ENCODE data around the gene CYFIP1. TPM values are rescaled to one million over a fixed set of nuclear protein-coding genes. Genes with fewer than 3 reads are reported as not detected.
"Not testable (repeated sequence)": the region's sequence is repeated elsewhere in the genome, so short reads cannot be mapped to it uniquely, and the experiment has no call there.

The CYFIP1 gene
- total and polyA plus RNA-seq, 2 donors (not counting 1 experiment from before 2014, with no cell fraction given) = 59.4 to 102 TPM

DNA sequence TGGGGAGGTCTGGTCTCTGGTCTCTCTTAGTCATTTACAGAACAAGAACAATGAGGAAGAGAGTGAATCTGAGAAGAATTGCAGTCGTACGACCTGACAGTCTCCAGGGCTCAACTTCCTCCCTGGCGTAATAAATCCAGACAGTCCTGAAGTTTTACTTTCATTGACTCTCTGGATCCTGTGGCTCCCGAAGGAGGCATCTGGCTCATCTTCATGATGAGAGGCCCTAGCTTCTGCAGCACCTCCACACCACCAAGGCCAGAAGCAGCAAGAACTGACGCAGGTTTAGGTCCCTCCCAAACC, 11.8 kb upstream of the CYFIP1 start:
- Histone ChIP-seq H3K9me3 (ENCODE audit: control insufficient read depth, insufficient read depth, low read depth, low read length) (no peaks in the 10 kb centered on the region), H3K27me3 (ENCODE audit: control insufficient read depth, insufficient read depth, low read length) (no peaks in the 10 kb centered on the region), H3K4me3 (replicated peaks in 1 of 4; ENCODE audit: control extremely low read depth in 1 of 4, insufficient read depth in 1 of 4, low read depth in 3 of 4, low read length in 4 of 4) (no peak overlapping the region), H3K4me2 (ENCODE audit: extremely low read depth, insufficient read depth, low read length) (no peak overlapping the region), H3K4me1 (ENCODE audit: control insufficient read depth, extremely low read depth, insufficient read depth, low read length) (no peaks in the 10 kb centered on the region), H2AFZ (ENCODE audit: low read length) (no peak overlapping the region), H3K9ac (ENCODE audit: insufficient read depth, low read length) (no peak overlapping the region), H3K27ac (ENCODE audit: insufficient read depth, low read length) (no peak overlapping the region), H4K20me1 (ENCODE audit: control insufficient read depth, extremely low read depth, insufficient read depth, low read length) (no peaks in the 10 kb centered on the region), H3K36me3 (ENCODE audit: control insufficient read depth, insufficient read depth, low read length) (no peaks in the 10 kb centered on the region), H3K79me2 (ENCODE audit: control insufficient read depth, insufficient read depth, low read length) (no peaks in the 10 kb centered on the region)
- DNase-seq (ENCODE audit: low read depth in 2 of 2) = no peak
- TF ChIP-seq CTCF (conservative IDR thresholded peaks at IDR 0.05 in 1 of 2, IDR thresholded peaks at IDR 0.05 in 1 of 2; ENCODE audit: low read depth in 1 of 2, low read length in 2 of 2) = no peak
- no peak for TF ChIP-seq EZH2 (IDR thresholded peaks at IDR 0.05; ENCODE audit: low read length, missing control alignments)

GRCh38 chr15:22989576-22990477, 9.7 kb upstream of the CYFIP1 start:
- H3K27ac ChIP-seq (ENCODE audit: insufficient read depth, low read length) = no peak overlapping the region
- no peak for DNase-seq (ENCODE audit: low read depth in 2 of 2)
- no peak overlapping the region for H3K4me2 ChIP-seq (ENCODE audit: extremely low read depth, insufficient read depth, low read length)
- no peak overlapping the region for H3K4me3 ChIP-seq (replicated peaks in 1 of 4; ENCODE audit: control extremely low read depth in 1 of 4, insufficient read depth in 1 of 4, low read depth in 3 of 4, low read length in 4 of 4)
- H3K4me1 ChIP-seq (ENCODE audit: control insufficient read depth, extremely low read depth, insufficient read depth, low read length) = no peaks in the 10 kb centered on the region
- TF ChIP-seq CTCF (conservative IDR thresholded peaks at IDR 0.05 in 1 of 2, IDR thresholded peaks at IDR 0.05 in 1 of 2; ENCODE audit: low read depth in 1 of 2, low read length in 2 of 2) = no peak
- no peak for TF ChIP-seq EZH2 (IDR thresholded peaks at IDR 0.05; ENCODE audit: low read length, missing control alignments)
- H3K9ac ChIP-seq (ENCODE audit: insufficient read depth, low read length) = no peak overlapping the region
- no peak overlapping the region for H2AFZ ChIP-seq (ENCODE audit: low read length)
- H3K9me3 ChIP-seq (ENCODE audit: control insufficient read depth, insufficient read depth, low read depth, low read length) = no peaks in the 10 kb centered on the region
- no peaks in the 10 kb centered on the region for H3K36me3 ChIP-seq (ENCODE audit: control insufficient read depth, insufficient read depth, low read length)
- H3K27me3 ChIP-seq (ENCODE audit: control insufficient read depth, insufficient read depth, low read length) = no peaks in the 10 kb centered on the region
- H4K20me1 ChIP-seq (ENCODE audit: control insufficient read depth, extremely low read depth, insufficient read depth, low read length) = no peaks in the 10 kb centered on the region
- no peaks in the 10 kb centered on the region for H3K79me2 ChIP-seq (ENCODE audit: control insufficient read depth, insufficient read depth, low read length)

- Histone ChIP-seq H3K27ac (ENCODE audit: insufficient read depth, low read length) (no peak overlapping the region), H3K4me1 (ENCODE audit: control insufficient read depth, extremely low read depth, insufficient read depth, low read length) (no peaks in the 10 kb centered on the region), H3K79me2 (ENCODE audit: control insufficient read depth, insufficient read depth, low read length) (no peaks in the 10 kb centered on the region), H3K9ac (ENCODE audit: insufficient read depth, low read length) (no peak overlapping the region), H3K27me3 (ENCODE audit: control insufficient read depth, insufficient read depth, low read length) (no peaks in the 10 kb centered on the region), H4K20me1 (ENCODE audit: control insufficient read depth, extremely low read depth, insufficient read depth, low read length) (no peaks in the 10 kb centered on the region), H3K4me3 (replicated peaks in 1 of 4; ENCODE audit: control extremely low read depth in 1 of 4, insufficient read depth in 1 of 4, low read depth in 3 of 4, low read length in 4 of 4) (no peak overlapping the region), H2AFZ (ENCODE audit: low read length) (no peak overlapping the region), H3K9me3 (ENCODE audit: control insufficient read depth, insufficient read depth, low read depth, low read length) (no peaks in the 10 kb centered on the region), H3K4me2 (ENCODE audit: extremely low read depth, insufficient read depth, low read length) (no peak overlapping the region), H3K36me3 (ENCODE audit: control insufficient read depth, insufficient read depth, low read length) (no peaks in the 10 kb centered on the region)
- no peak for DNase-seq (ENCODE audit: low read depth in 2 of 2)
- TF ChIP-seq CTCF (conservative IDR thresholded peaks at IDR 0.05 in 1 of 2, IDR thresholded peaks at IDR 0.05 in 1 of 2; ENCODE audit: low read depth in 1 of 2, low read length in 2 of 2) (no peak), EZH2 (IDR thresholded peaks at IDR 0.05; ENCODE audit: low read length, missing control alignments) (no peak)
Measured at GRCh38 chr15:22988811-22989210, 8.6 kb upstream of the CYFIP1 start.

DNA sequence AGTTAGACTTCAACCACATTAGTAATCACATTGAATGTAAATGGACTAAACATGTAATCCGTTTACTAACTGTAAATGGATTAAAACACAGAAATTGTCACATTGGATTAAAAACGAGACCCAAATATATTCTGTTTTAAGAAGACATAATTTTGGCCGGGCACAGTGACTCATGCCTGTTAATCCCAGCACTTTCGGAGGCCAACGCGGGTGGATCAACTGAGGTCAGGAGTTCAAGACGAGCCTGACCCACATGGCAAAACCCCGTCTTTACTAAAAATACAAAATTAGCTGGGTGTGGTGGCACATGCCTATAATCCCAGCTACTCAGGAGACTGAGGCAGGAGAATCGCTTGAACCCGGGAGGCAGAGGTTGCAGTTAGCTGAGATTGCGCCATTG, 1.8 kb upstream of the CYFIP1 start:
- not testable (repeated sequence) for H3K9me3 ChIP-seq (ENCODE audit: control insufficient read depth, insufficient read depth, low read depth, low read length); DNase-seq (ENCODE audit: low read depth in 2 of 2); H3K36me3 ChIP-seq (ENCODE audit: control insufficient read depth, insufficient read depth, low read length); H3K9ac ChIP-seq (ENCODE audit: insufficient read depth, low read length); H3K27me3 ChIP-seq (ENCODE audit: control insufficient read depth, insufficient read depth, low read length); H3K4me3 ChIP-seq (replicated peaks in 1 of 4; ENCODE audit: control extremely low read depth in 1 of 4, insufficient read depth in 1 of 4, low read depth in 3 of 4, low read length in 4 of 4); H2AFZ ChIP-seq (ENCODE audit: low read length); H4K20me1 ChIP-seq (ENCODE audit: control insufficient read depth, extremely low read depth, insufficient read depth, low read length); H3K4me2 ChIP-seq (ENCODE audit: extremely low read depth, insufficient read depth, low read length); H3K4me1 ChIP-seq (ENCODE audit: control insufficient read depth, extremely low read depth, insufficient read depth, low read length); H3K27ac ChIP-seq (ENCODE audit: insufficient read depth, low read length)
- H3K79me2 ChIP-seq (ENCODE audit: control insufficient read depth, insufficient read depth, low read length) = peaks cover 28% of the 10 kb centered on the region
